Trophoblast cell (in vitro differentiated cells and primary cell): ENCODE results near the gene SLC66A1.

Experiments used
- DNase-seq, 2 donors: peaks; one replicate each; pipeline ENCODE4 v3.0.0-alpha.2; 2016
- H2AFZ ChIP-seq: 2 replicates; pipeline ENCODE4 v1.6.1; 2013; ENCODE audit warnings: low read length, moderate library complexity, mild to moderate bottlenecking; ENCODE audit not compliant: insufficient read depth, poor library complexity
- H2AK5ac ChIP-seq: 2 replicates; pipeline ENCODE4 v1.6.1; 2013; ENCODE audit warnings: mild to moderate bottlenecking, low read length
- H2BK120ac ChIP-seq: 2 replicates; pipeline ENCODE4 v1.6.1; 2013; ENCODE audit warnings: low read length, mild to moderate bottlenecking, moderate library complexity; ENCODE audit not compliant: insufficient read depth, poor library complexity
- H2BK12ac ChIP-seq: 2 replicates; pipeline ENCODE4 v1.6.1; 2013; ENCODE audit warnings: mild to moderate bottlenecking, low read length, moderate library complexity
- H2BK5ac ChIP-seq: 2 replicates; pipeline ENCODE4 v1.6.1; 2013; ENCODE audit warnings: low read length, low read depth, moderate library complexity, mild to moderate bottlenecking; ENCODE audit not compliant: poor library complexity
- H3K14ac ChIP-seq: 2 replicates; pipeline ENCODE4 v1.6.1; 2013; ENCODE audit warnings: mild to moderate bottlenecking, low read length
- H3K18ac ChIP-seq: 2 replicates; pipeline ENCODE4 v1.6.1; 2013; ENCODE audit warnings: mild to moderate bottlenecking, low read length
- H3K23ac ChIP-seq: 2 replicates; pipeline ENCODE4 v1.6.1; 2013; ENCODE audit warnings: low read length
- H3K27ac ChIP-seq: 2 replicates; pipeline ENCODE4 v1.5.1; 2013; ENCODE audit warnings: low read depth, mild to moderate bottlenecking, inconsistent platforms, low read length, moderate library complexity
- H3K27me3 ChIP-seq: 2 replicates; pipeline ENCODE4 v1.6.1; 2013; ENCODE audit warnings: inconsistent platforms, mild to moderate bottlenecking, low read length, moderate library complexity; ENCODE audit not compliant: insufficient read depth
- H3K36me3 ChIP-seq, 2 experiments: 1 replicate in 1 of 2; 2 replicates in 1 of 2; pipeline ENCODE4 v1.6.1; 2013; ENCODE audit warnings: low read length in 2 of 2, mild to moderate bottlenecking in 2 of 2, moderate library complexity in 1 of 2; ENCODE audit not compliant: insufficient read depth in 2 of 2, control insufficient read depth in 1 of 2
- H3K4ac ChIP-seq: 2 replicates; pipeline ENCODE4 v1.6.1; 2013; ENCODE audit warnings: low read depth, mild to moderate bottlenecking, low read length, moderate library complexity
- H3K4me1 ChIP-seq, 2 experiments: 1 replicate in 1 of 2; 2 replicates in 1 of 2; pipeline ENCODE4 v1.6.1; 2013; ENCODE audit warnings: low read length in 2 of 2, mild to moderate bottlenecking in 2 of 2, moderate library complexity in 1 of 2; ENCODE audit not compliant: insufficient read depth in 2 of 2, control insufficient read depth in 1 of 2
- H3K4me2 ChIP-seq: 2 replicates; pipeline ENCODE4 v1.6.1; 2013; ENCODE audit warnings: inconsistent platforms, mild to moderate bottlenecking, low read length, moderate library complexity
- H3K4me3 ChIP-seq: 2 replicates; pipeline ENCODE4 v1.5.1; 2013; ENCODE audit warnings: mild to moderate bottlenecking, low read depth, low read length, inconsistent platforms
- H3K79me1 ChIP-seq: one replicate; pipeline ENCODE4 v1.6.1; 2013; ENCODE audit warnings: low read length
- H3K79me2 ChIP-seq: 2 replicates; pipeline ENCODE4 v1.6.1; 2013; ENCODE audit warnings: low read length, mild to moderate bottlenecking; ENCODE audit not compliant: control insufficient read depth, insufficient read depth, poor library complexity
- H3K9ac ChIP-seq: 2 replicates; pipeline ENCODE4 v1.6.1; 2013; ENCODE audit warnings: mild to moderate bottlenecking, low read length
- H3K9me3 ChIP-seq: 2 replicates; pipeline ENCODE4 v1.6.1; 2013; ENCODE audit warnings: low read depth, mild to moderate bottlenecking, control low read depth, inconsistent platforms, low read length; ENCODE audit not compliant: insufficient read depth
- H4K12ac ChIP-seq: 2 replicates; pipeline ENCODE4 v1.6.1; 2013; ENCODE audit warnings: low read depth, mild to moderate bottlenecking, low read length, moderate library complexity
- H4K8ac ChIP-seq: 2 replicates; pipeline ENCODE4 v1.6.1; 2013; ENCODE audit warnings: low read depth, mild to moderate bottlenecking, low read length, moderate library complexity
- H4K91ac ChIP-seq: one replicate; pipeline ENCODE4 v1.6.1; 2013; ENCODE audit warnings: low read depth, mild to moderate bottlenecking, low read length, moderate library complexity
- whole genome bisulfite sequencing: extraction: QIAGEN DNeasy Blood & Tissue Kit; methylation state at CpG from one replicate; pipeline ENCODE4 v1.1.7; 2013; ENCODE audit warnings: missing lambda C conversion rate; ENCODE audit not compliant: insufficient read length, insufficient coverage; ENCODE audit errors: extremely low coverage; 5-methylcytosine and 5-hydroxymethylcytosine counted together

SLC66A1 gene

DNA sequence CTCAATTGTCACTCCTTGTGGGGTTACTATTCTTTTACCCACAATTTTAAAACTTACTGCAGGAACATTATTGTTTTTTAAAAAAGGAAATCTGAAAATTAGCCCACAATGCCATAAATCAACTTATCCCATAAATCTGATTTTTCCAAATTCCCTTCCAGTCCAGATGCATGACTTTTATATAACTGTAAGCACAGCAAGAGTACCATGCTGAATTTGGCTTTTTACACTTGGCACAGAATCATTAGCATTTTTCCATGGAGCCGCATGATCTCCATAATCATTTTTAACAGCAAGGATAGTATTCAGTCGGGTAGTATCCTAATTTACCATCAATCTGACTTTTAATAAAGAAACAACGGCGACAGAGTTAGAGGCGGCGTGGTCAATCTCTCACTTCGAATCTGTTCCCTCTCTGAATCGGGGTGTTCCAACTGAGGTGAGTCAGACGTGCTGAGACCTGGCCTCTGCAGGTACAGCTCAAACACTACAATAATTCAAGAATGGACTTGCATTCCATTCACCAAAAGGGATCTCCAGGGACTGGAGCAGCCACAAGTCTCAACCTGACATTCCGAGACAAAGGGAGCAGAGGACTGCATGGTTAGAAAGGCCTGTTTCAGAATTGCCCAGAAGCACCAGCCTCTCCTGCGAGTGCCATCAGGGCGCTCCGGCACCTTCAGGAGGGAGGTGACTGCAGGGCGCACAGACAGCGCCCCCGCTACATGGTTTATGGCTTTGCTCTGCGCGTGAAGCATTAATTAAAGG is 48.9 kb downstream of the SLC66A1 start:
- no peaks in the 10 kb centered on the region for H3K9me3 ChIP-seq
- no peak overlapping the region for H3K23ac ChIP-seq
- H3K4ac ChIP-seq = no peak overlapping the region
- H3K36me3 ChIP-seq = peaks cover 20 to 31% of the 10 kb centered on the region in 2 experiments
- DNase-seq = no peak
- no peak overlapping the region for H2AK5ac ChIP-seq
- H3K27ac ChIP-seq = no peak overlapping the region
- H3K4me1 ChIP-seq = peaks cover 2 to 3% of the 10 kb centered on the region in 2 experiments
- no peak overlapping the region for H2AFZ ChIP-seq
- H3K4me2 ChIP-seq = no peak overlapping the region
- H3K4me3 ChIP-seq = no peak overlapping the region
- no peaks in the 10 kb centered on the region for H3K27me3 ChIP-seq
- H3K79me1 ChIP-seq = no peaks in the 10 kb centered on the region
- H2BK120ac ChIP-seq = no peak overlapping the region
- H2BK12ac ChIP-seq = no peak overlapping the region
- H4K8ac ChIP-seq = no peak overlapping the region
- H4K91ac ChIP-seq = no peak overlapping the region
- no peak overlapping the region for H3K14ac ChIP-seq
- H3K18ac ChIP-seq = no peak overlapping the region
- H3K79me2 ChIP-seq = peaks cover 5% of the 10 kb centered on the region
- H3K9ac ChIP-seq = no peak overlapping the region
- H2BK5ac ChIP-seq = no peak overlapping the region
- no peak overlapping the region for H4K12ac ChIP-seq
- WGBS = no CpG with 5 or more reads among the region's 18 CpGs

- no peak overlapping the region for H4K12ac ChIP-seq
- H3K4ac ChIP-seq = no peak overlapping the region
- no peak overlapping the region for H2BK12ac ChIP-seq
- no peak overlapping the region for H2BK120ac ChIP-seq
- peaks cover 2 to 3% of the 10 kb centered on the region in 2 experiments for H3K4me1 ChIP-seq
- H3K9me3 ChIP-seq = no peaks in the 10 kb centered on the region
- H2BK5ac ChIP-seq = no peak overlapping the region
- no peak overlapping the region for H3K27ac ChIP-seq
- no peak overlapping the region for H3K4me2 ChIP-seq
- H3K79me2 ChIP-seq = peaks cover 5% of the 10 kb centered on the region
- H3K79me1 ChIP-seq = no peaks in the 10 kb centered on the region
- H3K18ac ChIP-seq = no peak overlapping the region
- H2AK5ac ChIP-seq = no peak overlapping the region
- H3K14ac ChIP-seq = no peak overlapping the region
- no peak overlapping the region for H3K23ac ChIP-seq
- H4K8ac ChIP-seq = no peak overlapping the region
- H3K27me3 ChIP-seq = no peaks in the 10 kb centered on the region
- no peak overlapping the region for H3K4me3 ChIP-seq
- no peak for DNase-seq
- WGBS = no CpG with 5 or more reads among the region's 8 CpGs
- H2AFZ ChIP-seq = no peak overlapping the region
- no peak overlapping the region for H4K91ac ChIP-seq
- H3K9ac ChIP-seq = no peak overlapping the region
- H3K36me3 ChIP-seq = peaks cover 14 to 25% of the 10 kb centered on the region in 2 experiments
These were observed 49.6 kb downstream of the SLC66A1 start for GRCh38 chr1:19361611-19362147.

DNA sequence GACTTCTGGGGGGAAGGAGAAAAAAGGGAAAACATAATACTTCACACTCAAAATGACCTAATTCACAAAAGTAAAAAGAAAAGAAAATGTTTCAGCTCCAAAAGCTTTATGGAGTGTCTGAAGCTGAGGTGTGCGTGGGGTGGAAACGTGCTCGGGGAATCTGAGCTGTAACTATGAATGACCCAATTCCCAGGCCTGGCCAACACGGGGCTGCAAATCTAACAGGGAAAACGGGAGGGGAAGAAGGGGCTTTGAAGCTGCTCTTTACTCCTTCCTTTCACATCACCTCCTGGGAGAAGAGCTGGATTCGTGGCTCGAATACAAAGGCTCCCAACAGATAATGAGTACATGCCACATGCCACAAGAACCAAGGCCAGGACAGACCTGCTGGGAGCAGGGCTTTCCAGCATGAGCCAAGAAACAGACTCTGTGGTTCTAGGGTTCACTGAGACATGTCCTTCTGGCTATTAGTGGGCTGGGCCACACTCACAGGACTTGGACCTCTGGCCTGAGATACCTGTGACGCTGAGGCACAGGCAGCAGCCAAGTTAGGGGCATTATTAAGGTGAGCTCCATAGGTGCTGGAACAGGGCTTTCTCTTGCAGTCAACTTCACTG is 51.5 kb downstream of the SLC66A1 start:
- Histone ChIP-seq H3K79me2 (peaks cover 5% of the 10 kb centered on the region), H3K9ac (no peak overlapping the region), H3K14ac (no peak overlapping the region), H3K4me2 (no peak overlapping the region), H3K4ac (no peak overlapping the region), H3K27me3 (no peaks in the 10 kb centered on the region), H3K23ac (no peak overlapping the region), H3K18ac (no peak overlapping the region), H3K27ac (no peak overlapping the region), H3K4me1 (peaks cover 2 to 6% of the 10 kb centered on the region in 2 experiments), H3K79me1 (no peaks in the 10 kb centered on the region), H3K4me3 (no peak overlapping the region), H3K36me3 (peaks cover 10 to 25% of the 10 kb centered on the region in 2 experiments), H4K12ac (no peak overlapping the region), H2AFZ (no peak overlapping the region), H4K8ac (no peak overlapping the region), H2BK12ac (no peak overlapping the region), H2BK5ac (no peak overlapping the region), H2BK120ac (no peak overlapping the region), H4K91ac (no peak overlapping the region), H2AK5ac (no peak overlapping the region), H3K9me3 (no peaks in the 10 kb centered on the region)
- DNase-seq = no peak
- no CpG with 5 or more reads among the region's 8 CpGs for WGBS

DNA sequence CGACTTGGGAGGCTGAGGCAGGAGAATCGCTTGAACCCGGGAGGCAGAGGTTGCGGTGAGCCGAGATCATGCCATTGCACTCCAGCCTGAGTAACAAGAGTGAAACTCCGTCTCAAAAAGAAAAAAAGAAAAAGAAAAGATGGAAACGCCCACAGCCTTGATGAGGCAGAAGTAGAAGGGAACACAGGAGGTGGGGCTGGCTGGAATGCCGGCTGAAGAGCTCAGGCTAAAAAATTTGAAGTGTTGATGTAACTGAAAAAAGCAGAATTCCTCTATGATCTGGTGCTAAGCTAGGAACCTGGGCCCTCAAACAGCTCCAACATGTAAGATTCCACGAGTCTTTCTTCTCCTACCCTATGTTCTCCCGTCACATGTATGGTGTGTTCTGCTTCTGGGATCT is 53.6 kb downstream of the SLC66A1 start:
- H2BK120ac ChIP-seq = no peak overlapping the region

More for the DNA sequence above, 53.6 kb downstream of the SLC66A1 start:
- no peak overlapping the region for H4K12ac ChIP-seq
- peaks cover 2% of the 10 kb centered on the region for H3K79me1 ChIP-seq
- H3K4ac ChIP-seq = no peak overlapping the region
- H4K8ac ChIP-seq = no peak overlapping the region
- no peak overlapping the region for H2BK12ac ChIP-seq
- H3K9ac ChIP-seq = no peak overlapping the region
- H2AK5ac ChIP-seq = no peak overlapping the region
- H3K36me3 ChIP-seq = peaks cover 3 to 18% of the 10 kb centered on the region in 2 experiments
- peaks cover 1% of the 10 kb centered on the region for H3K9me3 ChIP-seq
- H4K91ac ChIP-seq = no peak overlapping the region
- no peak overlapping the region for H3K4me2 ChIP-seq
- DNase-seq = peak in 1 of 2 donors; percentile 34
- H3K14ac ChIP-seq = no peak overlapping the region
- no CpG with 5 or more reads among the region's 10 CpGs for WGBS
- no peak overlapping the region for H3K4me3 ChIP-seq
- no peaks in the 10 kb centered on the region for H3K27me3 ChIP-seq
- H3K79me2 ChIP-seq = peaks cover 2% of the 10 kb centered on the region
- no peak overlapping the region for H2AFZ ChIP-seq
- H3K23ac ChIP-seq = no peak overlapping the region
- H2BK5ac ChIP-seq = no peak overlapping the region
- peaks cover 19 to 20% of the 10 kb centered on the region in 2 experiments for H3K4me1 ChIP-seq
- no peak overlapping the region for H3K27ac ChIP-seq
- H3K18ac ChIP-seq = no peak overlapping the region
